Natural killer cell (primary cell): ENCODE measurements around the gene TMPRSS5. TPM values are rescaled to one million over a fixed set of nuclear protein-coding genes. Genes with fewer than 3 reads are reported as not detected.
"Not testable (repeated sequence)": the region's sequence is repeated elsewhere in the genome, so short reads cannot be mapped to it uniquely, and the experiment has no call there.

ENCODE experiments used
- ATAC-seq, 3 donors: fragments of 150-1000 bp in 2 of 3; fragments of 200-7000 bp in 1 of 3; cut with Tn5 transposase; 1 replicate in 1 of 3; 2 replicates in 2 of 3; pipeline ENCODE4 v1.10.0; 2021; ENCODE audit warnings: mild to moderate bottlenecking in 2 of 3, moderate library complexity in 2 of 3
- DNase-seq, 2 donors: peaks; one replicate each; pipeline versions ENCODE4 v3.0.0 to v3.0.0-alpha.2; 2013 to 2021; ENCODE audit warnings: mixed read lengths in 1 of 2
- H3K27ac ChIP-seq: one replicate; pipeline ENCODE4 v1.5.1; 2013; ENCODE audit warnings: mild to moderate bottlenecking, low read length
- H3K27me3 ChIP-seq: one replicate; pipeline ENCODE4 v1.6.1; 2013; ENCODE audit warnings: low read length; ENCODE audit not compliant: control insufficient read depth, insufficient read depth
- H3K36me3 ChIP-seq: one replicate; pipeline ENCODE4 v1.6.1; 2013; ENCODE audit warnings: low read length; ENCODE audit not compliant: control insufficient read depth, insufficient read depth
- H3K4me1 ChIP-seq: one replicate; pipeline ENCODE4 v1.6.1; 2013; ENCODE audit warnings: low read length; ENCODE audit not compliant: control insufficient read depth, insufficient read depth
- H3K4me3 ChIP-seq: one replicate; pipeline ENCODE4 v1.5.1; 2013; ENCODE audit warnings: low read length
- H3K9me3 ChIP-seq: one replicate; pipeline ENCODE4 v1.6.1; 2013; ENCODE audit warnings: low read length; ENCODE audit not compliant: control insufficient read depth, insufficient read depth
- H3K27ac Mint-ChIP-seq, 2 donors: one replicate each; pipeline ENCODE4 v1.8.0; 2022; ENCODE audit warnings: mild to moderate bottlenecking in 2 of 2, mixed read lengths in 2 of 2, moderate library complexity in 1 of 2
- H3K27me3 Mint-ChIP-seq, 2 donors: one replicate each; pipeline ENCODE4 v1.8.0; 2022; ENCODE audit warnings: low read depth in 2 of 2, mixed read lengths in 2 of 2
- H3K36me3 Mint-ChIP-seq: one replicate; pipeline ENCODE4 v1.8.0; 2022; ENCODE audit warnings: mixed read lengths
- H3K4me1 Mint-ChIP-seq, 2 donors: one replicate each; pipeline ENCODE4 v1.8.0; 2022; ENCODE audit warnings: mixed read lengths in 2 of 2
- H3K4me3 Mint-ChIP-seq: one replicate; pipeline ENCODE4 v1.8.0; 2022; ENCODE audit warnings: mild to moderate bottlenecking, moderate library complexity, mixed read lengths
- H3K9me3 Mint-ChIP-seq, 2 donors: one replicate each; pipeline ENCODE4 v1.8.0; 2022; ENCODE audit warnings: mixed read lengths in 2 of 2
- WGBS: methylation state at CpG from one replicate; pipeline ENCODE4 v1.1.7; 2013; ENCODE audit warnings: missing lambda C conversion rate; ENCODE audit not compliant: insufficient coverage; 5-methylcytosine and 5-hydroxymethylcytosine counted together
- intact Hi-C: fragments of 100-400 bp; cut with micrococcal nuclease; formaldehyde crosslinking; loops from one replicate; pipeline ENCODE4 v1.14.2; 2022
- total RNA-seq, 4 donors: library from RNA; stranded (reverse); fragments of 120-200 nt in 1 of 4; gene quantifications; one replicate each; pipeline versions ENCODE4 v1.2.3 to v1.2.4, GENCODE V29; 2013 to 2022
- TF ChIP-seq, protein P1 (sequence below): fragments of 200-600 bp; IDR thresholded peaks from one replicate; pipeline ENCODE4 v1.8.0; 2022; ENCODE audit warnings: antibody characterized with exemption

Gene TMPRSS5
- total RNA-seq, 3 donors from 2014 or later (not counting 1 experiment from before 2014, with no cell fraction given) = 0.60 to 2.2 (median 1.1) TPM

GRCh38 chr11:113673550-113674396, 32.3 kb downstream of the TMPRSS5 start:
- no peak overlapping the region for H3K27ac ChIP-seq
- ATAC-seq (no peak), DNase-seq (no peak)
- H3K4me1 ChIP-seq = peaks cover 3% of the 10 kb centered on the region
- H3K27me3 ChIP-seq = peaks cover 3% of the 10 kb centered on the region
- H3K9me3 ChIP-seq = no peaks in the 10 kb centered on the region
- H3K4me1 Mint-ChIP-seq = no peaks in the 10 kb centered on the region
- no peak overlapping the region for H3K4me3 ChIP-seq
- H3K27me3 Mint-ChIP-seq = peaks cover 15 to 24% of the 10 kb centered on the region in 2 donors
- H3K27ac Mint-ChIP-seq = no peak overlapping the region
- no peaks in the 10 kb centered on the region for H3K36me3 ChIP-seq
- H3K36me3 Mint-ChIP-seq = no peaks in the 10 kb centered on the region
- intact Hi-C loops = no loop called here
- WGBS = 71% methylated on average over 4 of the region's 4 CpGs
- no peaks in the 10 kb centered on the region for H3K9me3 Mint-ChIP-seq
- H3K4me3 Mint-ChIP-seq = no peak overlapping the region
- TF ChIP-seq, protein P1, sequence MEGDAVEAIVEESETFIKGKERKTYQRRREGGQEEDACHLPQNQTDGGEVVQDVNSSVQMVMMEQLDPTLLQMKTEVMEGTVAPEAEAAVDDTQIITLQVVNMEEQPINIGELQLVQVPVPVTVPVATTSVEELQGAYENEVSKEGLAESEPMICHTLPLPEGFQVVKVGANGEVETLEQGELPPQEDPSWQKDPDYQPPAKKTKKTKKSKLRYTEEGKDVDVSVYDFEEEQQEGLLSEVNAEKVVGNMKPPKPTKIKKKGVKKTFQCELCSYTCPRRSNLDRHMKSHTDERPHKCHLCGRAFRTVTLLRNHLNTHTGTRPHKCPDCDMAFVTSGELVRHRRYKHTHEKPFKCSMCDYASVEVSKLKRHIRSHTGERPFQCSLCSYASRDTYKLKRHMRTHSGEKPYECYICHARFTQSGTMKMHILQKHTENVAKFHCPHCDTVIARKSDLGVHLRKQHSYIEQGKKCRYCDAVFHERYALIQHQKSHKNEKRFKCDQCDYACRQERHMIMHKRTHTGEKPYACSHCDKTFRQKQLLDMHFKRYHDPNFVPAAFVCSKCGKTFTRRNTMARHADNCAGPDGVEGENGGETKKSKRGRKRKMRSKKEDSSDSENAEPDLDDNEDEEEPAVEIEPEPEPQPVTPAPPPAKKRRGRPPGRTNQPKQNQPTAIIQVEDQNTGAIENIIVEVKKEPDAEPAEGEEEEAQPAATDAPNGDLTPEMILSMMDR = no peak

GRCh38 chr11:113671914-113672313, 34.2 kb downstream of the TMPRSS5 start:
- H3K27me3 Mint-ChIP-seq = peaks cover 13 to 35% of the 10 kb centered on the region in 2 donors
- H3K36me3 ChIP-seq, H3K27me3 ChIP-seq, H3K4me1 ChIP-seq, H3K9me3 Mint-ChIP-seq, H3K4me1 Mint-ChIP-seq, ATAC-seq, DNase-seq, H3K27ac ChIP-seq, H3K4me3 Mint-ChIP-seq, H3K9me3 ChIP-seq, H3K36me3 Mint-ChIP-seq, intact Hi-C loops, H3K4me3 ChIP-seq, H3K27ac Mint-ChIP-seq: not testable (repeated sequence)
- WGBS = 100% methylated on average over 2 of the region's 3 CpGs

GRCh38 chr11:113670831-113671215, 35.3 kb downstream of the TMPRSS5 start:
- no peak for DNase-seq
- Histone ChIP-seq H3K9me3 (no peaks in the 10 kb centered on the region), H3K27ac (no peak overlapping the region), H3K27me3 (peaks cover 3% of the 10 kb centered on the region), H3K4me3 (no peak overlapping the region), H3K36me3 (no peaks in the 10 kb centered on the region), H3K4me1 (peaks cover 3% of the 10 kb centered on the region)
- TF ChIP-seq, protein P1 = no peak
- Mint-ChIP-seq H3K36me3 (peaks cover 15% of the 10 kb centered on the region), H3K9me3 (peaks cover 4 to 7% of the 10 kb centered on the region in 2 donors), H3K4me1 (no peaks in the 10 kb centered on the region), H3K27me3 (peaks cover 16 to 43% of the 10 kb centered on the region in 2 donors), H3K27ac (no peak overlapping the region), H3K4me3 (no peak overlapping the region)
- 77% methylated on average over 2 of the region's 3 CpGs for WGBS
- no peak for ATAC-seq
- intact Hi-C loops = no loop called here

GRCh38 chr11:113670149-113670830, 35.8 kb downstream of the TMPRSS5 start:
- Mint-ChIP-seq H3K4me1 (no peaks in the 10 kb centered on the region), H3K27me3 (peaks cover 19 to 48% of the 10 kb centered on the region in 2 donors), H3K27ac (no peak overlapping the region), H3K9me3 (peaks cover 4 to 7% of the 10 kb centered on the region in 2 donors), H3K4me3 (no peak overlapping the region), H3K36me3 (peaks cover 15% of the 10 kb centered on the region)
- Histone ChIP-seq H3K36me3 (no peaks in the 10 kb centered on the region), H3K27me3 (peaks cover 3% of the 10 kb centered on the region), H3K4me3 (no peak overlapping the region), H3K27ac (no peak overlapping the region), H3K4me1 (peaks cover 3% of the 10 kb centered on the region), H3K9me3 (no peaks in the 10 kb centered on the region)
- no peak for ATAC-seq
- no peak for DNase-seq
- TF ChIP-seq, protein P1 = no peak
- intact Hi-C loops = no loop called here
